Fibroblast of lung (primary cell): Measurements from ENCODE around the gene DNAAF6.

Experiments used
- EZH2 ChIP-seq: IDR thresholded peaks from 2 replicates; pipeline ENCODE4 v1.5.1; 2012; ENCODE audit warnings: low read length, control low read depth, mild to moderate bottlenecking; ENCODE audit errors: missing control alignments
- TF ChIP-seq, protein P1 (sequence below), 2 donors: IDR thresholded peaks in 1 of 2; conservative IDR thresholded peaks in 1 of 2; 1 replicate in 1 of 2; 2 replicates in 1 of 2; pipeline ENCODE4 v1.5.1; 2011 to 2012; ENCODE audit warnings: low read length in 2 of 2, control low read depth in 1 of 2, inconsistent platforms in 1 of 2, low read depth in 1 of 2, mild to moderate bottlenecking in 1 of 2

DNA sequence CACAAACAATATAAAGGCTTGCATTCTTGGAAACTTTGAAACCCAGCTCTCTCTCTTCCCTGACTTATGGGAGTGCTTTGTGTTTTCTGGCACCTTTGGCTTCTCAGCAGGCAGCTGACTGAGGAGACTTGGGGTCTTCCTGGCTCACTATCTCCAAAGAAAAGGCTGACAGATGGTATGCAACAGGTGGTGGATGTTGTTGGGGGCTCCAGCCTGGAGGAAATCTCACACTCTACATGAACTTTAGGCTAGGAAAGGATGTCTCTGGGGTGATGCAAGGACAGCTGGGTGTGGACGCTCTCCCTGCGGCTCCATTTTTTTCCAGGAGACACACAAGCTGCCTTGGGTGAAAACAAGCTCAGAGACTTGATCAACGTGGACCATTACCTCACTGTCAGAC, 67.4 kb downstream of the DNAAF6 start:
- TF ChIP-seq, protein P1, sequence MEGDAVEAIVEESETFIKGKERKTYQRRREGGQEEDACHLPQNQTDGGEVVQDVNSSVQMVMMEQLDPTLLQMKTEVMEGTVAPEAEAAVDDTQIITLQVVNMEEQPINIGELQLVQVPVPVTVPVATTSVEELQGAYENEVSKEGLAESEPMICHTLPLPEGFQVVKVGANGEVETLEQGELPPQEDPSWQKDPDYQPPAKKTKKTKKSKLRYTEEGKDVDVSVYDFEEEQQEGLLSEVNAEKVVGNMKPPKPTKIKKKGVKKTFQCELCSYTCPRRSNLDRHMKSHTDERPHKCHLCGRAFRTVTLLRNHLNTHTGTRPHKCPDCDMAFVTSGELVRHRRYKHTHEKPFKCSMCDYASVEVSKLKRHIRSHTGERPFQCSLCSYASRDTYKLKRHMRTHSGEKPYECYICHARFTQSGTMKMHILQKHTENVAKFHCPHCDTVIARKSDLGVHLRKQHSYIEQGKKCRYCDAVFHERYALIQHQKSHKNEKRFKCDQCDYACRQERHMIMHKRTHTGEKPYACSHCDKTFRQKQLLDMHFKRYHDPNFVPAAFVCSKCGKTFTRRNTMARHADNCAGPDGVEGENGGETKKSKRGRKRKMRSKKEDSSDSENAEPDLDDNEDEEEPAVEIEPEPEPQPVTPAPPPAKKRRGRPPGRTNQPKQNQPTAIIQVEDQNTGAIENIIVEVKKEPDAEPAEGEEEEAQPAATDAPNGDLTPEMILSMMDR (conservative IDR thresholded peaks at IDR 0.05 in 1 of 2, IDR thresholded peaks at IDR 0.05 in 1 of 2; ENCODE audit: low read depth in 1 of 2, low read length in 2 of 2), result no peak
- TF ChIP-seq EZH2, result no peak
